K562 (cell line): ENCODE measurements around the gene C11orf91. TPM values are rescaled to one million over a fixed set of nuclear protein-coding genes. Genes with fewer than 3 reads are reported as not detected.

Source experiments
- ATF7 ChIP-seq: fragments of 450-650 bp; IDR thresholded peaks from 2 replicates; pipeline ENCODE4 v1.7.1; 2014; ENCODE audit warnings: mild to moderate bottlenecking, moderate library complexity
- BACH1 ChIP-seq: fragments of 200-800 bp; sonication (Bioruptor generic); IDR thresholded peaks from 2 replicates; pipeline ENCODE4 v1.6.1; 2016; ENCODE audit warnings: missing genetic modification characterization, missing compliant biosample characterization
- CAMTA2 ChIP-seq: fragments of 250-450 bp; sonication (Bioruptor Pico); conservative IDR thresholded peaks from 2 replicates; pipeline ENCODE4 v1.5.1; 2022
- CBX8 ChIP-seq: fragments of 200-600 bp; sonication (generic); IDR thresholded peaks from 2 replicates; pipeline ENCODE4 v1.6.1; 2012; ENCODE audit warnings: borderline replicate concordance, mixed run types, low read depth, mild to moderate bottlenecking, moderate library complexity, mixed read lengths, low read length, control low read depth, inconsistent platforms; ENCODE audit not compliant: poor library complexity, severe bottlenecking; ENCODE audit errors: extremely low read depth
- CCAR2 ChIP-seq: fragments of 200-400 bp; formaldehyde crosslinking; IDR thresholded peaks from 2 replicates; pipeline ENCODE4 v1.6.1; 2017; ENCODE audit warnings: mild to moderate bottlenecking, low read depth, low read length
- ELF1 ChIP-seq: fragments of 200-800 bp; sonication (Bioruptor generic); IDR thresholded peaks from 2 replicates; pipeline ENCODE4 v1.6.1; 2016; ENCODE audit warnings: missing genetic modification characterization, missing compliant biosample characterization
- ESRRA ChIP-seq: fragments of 450-650 bp; IDR thresholded peaks from 2 replicates; pipeline ENCODE4 v1.6.1; 2014; ENCODE audit warnings: low read depth, mild to moderate bottlenecking, moderate library complexity, borderline replicate concordance
- FOSL1 ChIP-seq: fragments of 200-800 bp; sonication (Bioruptor generic); conservative IDR thresholded peaks from 2 replicates; pipeline ENCODE4 v1.6.1; 2016; ENCODE audit warnings: missing genetic modification characterization, missing compliant biosample characterization
- FOXK2 ChIP-seq, 2 experiments: fragments of 450-650 bp; IDR thresholded peaks in 1 of 2; conservative IDR thresholded peaks in 1 of 2; 2 replicates each; pipeline ENCODE4 v1.6.1; 2016; ENCODE audit warnings: low read depth in 2 of 2, mild to moderate bottlenecking in 1 of 2
- HNRNPUL1 ChIP-seq: fragments of 200-400 bp; formaldehyde crosslinking; IDR thresholded peaks from 2 replicates; pipeline ENCODE4 v1.6.1; 2017; ENCODE audit warnings: low read length
- IFI16 ChIP-seq: fragments of 250-450 bp; sonication (Bioruptor Pico); IDR thresholded peaks from 2 replicates; pipeline ENCODE4 v2.1.2; 2022; ENCODE audit warnings: mild to moderate bottlenecking, inconsistent platforms
- KAT2B ChIP-seq: IDR thresholded peaks from one replicate; pipeline ENCODE4 v1.6.1; 2012; ENCODE audit warnings: low read depth, mild to moderate bottlenecking, control low read depth, inconsistent platforms, low read length, moderate library complexity
- NCOA1 ChIP-seq: fragments of 450-650 bp; IDR thresholded peaks from 2 replicates; pipeline ENCODE4 v1.6.1; 2016; ENCODE audit warnings: low read depth
- NFXL1 ChIP-seq: fragments of 450-650 bp; formaldehyde crosslinking; IDR thresholded peaks from 2 replicates; pipeline ENCODE4 v1.4.0; 2021; ENCODE audit warnings: mild to moderate bottlenecking
- NR3C1 ChIP-seq: sonication (generic); formaldehyde crosslinking; IDR thresholded peaks from 2 replicates; pipeline ENCODE4 v1.8.1; 2022; ENCODE audit warnings: missing genetic modification reagents
- NUFIP1 ChIP-seq: fragments of 450-650 bp; IDR thresholded peaks from 2 replicates; pipeline ENCODE4 v1.6.1; 2018; ENCODE audit not compliant: partially characterized antibody
- POLR2AphosphoS2 ChIP-seq: IDR thresholded peaks from 2 replicates; pipeline ENCODE4 v1.6.1; 2012; ENCODE audit warnings: low read length, improper control_type of control experiment
- RBM34 ChIP-seq: fragments of 200-400 bp; formaldehyde crosslinking; IDR thresholded peaks from 2 replicates; pipeline ENCODE4 v1.6.1; 2018; ENCODE audit warnings: low read length, borderline replicate concordance; ENCODE audit not compliant: insufficient read depth
- RFX1 ChIP-seq: fragments of 450-650 bp; IDR thresholded peaks from 2 replicates; pipeline ENCODE4 v1.6.1; 2016; ENCODE audit warnings: mild to moderate bottlenecking, moderate library complexity
- SMAD4 ChIP-seq: fragments of 250-450 bp; sonication (Bioruptor Pico); conservative IDR thresholded peaks from 2 replicates; pipeline ENCODE4 v1.8.0; 2021; ENCODE audit warnings: inconsistent platforms, mild to moderate bottlenecking, moderate library complexity
- SRSF3 ChIP-seq: fragments of 200-400 bp; formaldehyde crosslinking; IDR thresholded peaks from 2 replicates; pipeline ENCODE4 v1.6.1; 2016; ENCODE audit warnings: mild to moderate bottlenecking, low read length, moderate library complexity; ENCODE audit not compliant: insufficient read depth
- TAF15 ChIP-seq: fragments of 200-400 bp; formaldehyde crosslinking; IDR thresholded peaks from 2 replicates; pipeline ENCODE4 v1.6.1; 2017; ENCODE audit warnings: mild to moderate bottlenecking, low read depth, low read length, moderate library complexity
- TOE1 ChIP-seq, 2 experiments: fragments of 450-650 bp in 1 of 2; sonication (generic) in 1 of 2; formaldehyde crosslinking in 1 of 2; IDR thresholded peaks; 2 replicates each; pipeline versions ENCODE4 v1.7.1 to v1.8.0; 2016 to 2022; ENCODE audit warnings: borderline replicate concordance in 2 of 2, mild to moderate bottlenecking in 2 of 2, antibody characterized with exemption in 1 of 2, inconsistent platforms in 1 of 2, low read depth in 1 of 2, missing genetic modification reagents in 1 of 2, moderate library complexity in 1 of 2
- ZFP1 ChIP-seq: fragments of 450-650 bp; formaldehyde crosslinking; IDR thresholded peaks from 2 replicates; pipeline ENCODE4 v1.4.0; 2020; ENCODE audit warnings: mild to moderate bottlenecking, mixed read lengths
- ZNF253 ChIP-seq: fragments of 250-450 bp; sonication (Bioruptor Pico); conservative IDR thresholded peaks from 2 replicates; pipeline ENCODE4 v1.6.1; 2021; ENCODE audit warnings: mild to moderate bottlenecking
- ZNF354B ChIP-seq: fragments of 250-450 bp; sonication (Bioruptor Pico); IDR thresholded peaks from 2 replicates; pipeline ENCODE4 v1.4.0; 2020
- ZNF766 ChIP-seq: fragments of 200-800 bp; sonication (Bioruptor generic); conservative IDR thresholded peaks from 2 replicates; pipeline ENCODE4 v1.6.1; 2016; ENCODE audit warnings: missing genetic modification characterization, missing compliant biosample characterization
- polyA plus RNA-seq, 8 experiments: library from polyadenylated mRNA; depleted of rRNA in 4 of 8; stranded (reverse) in 5 of 8; unstranded in 3 of 8; fragments of >200 nt; fragmentation: Nextera tagmentation in 2 of 8; fragmentation: Illumina TruSeq in 1 of 8; extraction: Ambion mirVana in 2 of 8; extraction: Trizol in 1 of 8; gene quantifications; 2 replicates each; pipeline versions ENCODE4 v1.2.1 to v1.2.3, GENCODE V29; 2011 to 2014; ENCODE audit warnings: inconsistent platforms in 1 of 8, missing spikeins in 1 of 8
- total RNA-seq, 7 experiments: library from RNA; depleted of rRNA in 6 of 7; stranded (reverse); fragments of >200 nt in 6 of 7; fragmentation: Illumina TruSeq in 2 of 7; extraction: Trizol in 2 of 7; gene quantifications; 2 replicates each; pipeline versions ENCODE4 v1.2.1 to v1.2.3, GENCODE V29; 2011 to 2021; ENCODE audit warnings: low replicate concordance in 1 of 7
- TF ChIP-seq, protein P1 (sequence below): sonication (generic); formaldehyde crosslinking; IDR thresholded peaks from 2 replicates; pipeline ENCODE4 v1.8.1; 2023; ENCODE audit warnings: mild to moderate bottlenecking, missing genetic modification reagents
- TF ChIP-seq, protein P2 (sequence below): fragments of 200-800 bp; sonication (Bioruptor generic); IDR thresholded peaks from 2 replicates; pipeline ENCODE4 v1.6.1; 2017; ENCODE audit warnings: missing genetic modification characterization, missing compliant biosample characterization

The C11orf91 gene
- total and polyA plus RNA-seq, 9 of the 15 experiments (the other 6 are each of a cell fraction or from before 2014, with no cell fraction given), result not detected

DNA sequence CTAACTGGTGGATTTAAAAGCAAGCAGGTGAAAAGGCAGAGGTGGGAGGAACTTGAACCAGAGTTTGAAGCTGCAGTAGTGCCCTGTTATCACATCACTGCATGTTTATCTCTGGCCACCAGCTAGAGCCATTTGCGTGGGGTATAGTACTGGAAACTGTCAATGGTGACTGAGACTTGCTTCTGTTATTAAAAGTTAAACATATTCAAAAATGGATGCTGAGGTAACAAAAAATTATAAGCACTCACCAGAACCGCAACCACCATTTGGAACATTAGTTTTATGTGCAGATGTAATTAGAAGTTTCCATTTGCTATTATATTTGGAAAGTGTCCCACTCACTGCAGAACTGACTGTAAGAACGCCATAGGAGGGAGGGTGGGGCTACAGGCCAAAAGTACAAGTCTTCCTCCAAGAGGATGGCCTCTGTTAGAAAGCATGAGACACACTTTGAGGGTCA is 36.8 kb upstream of the C11orf91 start (continued):
- TF ChIP-seq ZNF253 (CRISPR knock-in tag), result no peak
- TF ChIP-seq CBX8, result no peak
- TF ChIP-seq CCAR2, result no peak
- TF ChIP-seq ZFP1 (CRISPR knock-in tag), result no peak
- TF ChIP-seq NR3C1, result no peak
- TF ChIP-seq TOE1 (IDR thresholded peaks at IDR 0.05; ENCODE audit: borderline replicate concordance), result no peak
- no peak for TF ChIP-seq TOE1 (CRISPR knock-in tag; IDR thresholded peaks at IDR 0.05; ENCODE audit: borderline replicate concordance, low read depth)
- peak; percentile 74; the same call in 1 of the 2 replicates for TF ChIP-seq NCOA1
- no peak for TF ChIP-seq HNRNPUL1
- TF ChIP-seq, protein P1, sequence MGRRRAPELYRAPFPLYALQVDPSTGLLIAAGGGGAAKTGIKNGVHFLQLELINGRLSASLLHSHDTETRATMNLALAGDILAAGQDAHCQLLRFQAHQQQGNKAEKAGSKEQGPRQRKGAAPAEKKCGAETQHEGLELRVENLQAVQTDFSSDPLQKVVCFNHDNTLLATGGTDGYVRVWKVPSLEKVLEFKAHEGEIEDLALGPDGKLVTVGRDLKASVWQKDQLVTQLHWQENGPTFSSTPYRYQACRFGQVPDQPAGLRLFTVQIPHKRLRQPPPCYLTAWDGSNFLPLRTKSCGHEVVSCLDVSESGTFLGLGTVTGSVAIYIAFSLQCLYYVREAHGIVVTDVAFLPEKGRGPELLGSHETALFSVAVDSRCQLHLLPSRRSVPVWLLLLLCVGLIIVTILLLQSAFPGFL (CRISPR knock-in tag), result no peak
- no peak for TF ChIP-seq POLR2AphosphoS2
- TF ChIP-seq, protein P2, sequence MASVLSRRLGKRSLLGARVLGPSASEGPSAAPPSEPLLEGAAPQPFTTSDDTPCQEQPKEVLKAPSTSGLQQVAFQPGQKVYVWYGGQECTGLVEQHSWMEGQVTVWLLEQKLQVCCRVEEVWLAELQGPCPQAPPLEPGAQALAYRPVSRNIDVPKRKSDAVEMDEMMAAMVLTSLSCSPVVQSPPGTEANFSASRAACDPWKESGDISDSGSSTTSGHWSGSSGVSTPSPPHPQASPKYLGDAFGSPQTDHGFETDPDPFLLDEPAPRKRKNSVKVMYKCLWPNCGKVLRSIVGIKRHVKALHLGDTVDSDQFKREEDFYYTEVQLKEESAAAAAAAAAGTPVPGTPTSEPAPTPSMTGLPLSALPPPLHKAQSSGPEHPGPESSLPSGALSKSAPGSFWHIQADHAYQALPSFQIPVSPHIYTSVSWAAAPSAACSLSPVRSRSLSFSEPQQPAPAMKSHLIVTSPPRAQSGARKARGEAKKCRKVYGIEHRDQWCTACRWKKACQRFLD (CRISPR knock-in tag), result peak; percentile 76; the same call in 1 of the 2 replicates
- TF ChIP-seq NUFIP1, result no peak
- no peak; the same call in 1 of the 2 replicates for TF ChIP-seq FOSL1
- TF ChIP-seq TAF15, result no peak
- no peak for TF ChIP-seq CAMTA2 (CRISPR knock-in tag)
- TF ChIP-seq ESRRA, result no peak; the same call in 1 of the 2 replicates
- TF ChIP-seq FOXK2 (conservative IDR thresholded peaks at IDR 0.05 in 1 of 2, IDR thresholded peaks at IDR 0.05 in 1 of 2; ENCODE audit: low read depth in 2 of 2), result peak; percentile 88 to 92
- no peak; the same call in 1 of the 2 replicates for TF ChIP-seq ZNF766
- TF ChIP-seq RFX1, result no peak
- no peak for TF ChIP-seq RBM34
- TF ChIP-seq NFXL1 (CRISPR knock-in tag), result no peak
- no peak for TF ChIP-seq BACH1 (tag)
- no peak for TF ChIP-seq KAT2B
- 0 out of 2 replicates have a peak, but pooled peaks have one; percentile 36 for TF ChIP-seq ATF7
- no peak for TF ChIP-seq ELF1 (tag)
- no peak for TF ChIP-seq ZNF354B (CRISPR knock-in tag)
- TF ChIP-seq IFI16 (CRISPR knock-in tag), result no peak
- no peak for TF ChIP-seq SMAD4 (CRISPR knock-in tag)
- no peak for TF ChIP-seq SRSF3
